Upper lobe of left lung (tissue), 4 donors: ENCODE measurements around the gene SOX10.

Source experiments
- EP300 ChIP-seq, 4 donors: sonication (generic); formaldehyde crosslinking; IDR thresholded peaks; one replicate each; pipeline ENCODE4 v1.5.1; 2017; ENCODE audit warnings: antibody characterized with exemption in 4 of 4, control low read depth in 2 of 4
- TF ChIP-seq, protein P1 (sequence below), 6 experiments: fragments of 450-650 bp in 4 of 6; fragments of 200-600 bp in 2 of 6; sonication (generic) in 2 of 6; IDR thresholded peaks; one replicate each; pipeline ENCODE4 v1.5.1; 2016 to 2019; ENCODE audit warnings: antibody characterized with exemption in 6 of 6

DNA sequence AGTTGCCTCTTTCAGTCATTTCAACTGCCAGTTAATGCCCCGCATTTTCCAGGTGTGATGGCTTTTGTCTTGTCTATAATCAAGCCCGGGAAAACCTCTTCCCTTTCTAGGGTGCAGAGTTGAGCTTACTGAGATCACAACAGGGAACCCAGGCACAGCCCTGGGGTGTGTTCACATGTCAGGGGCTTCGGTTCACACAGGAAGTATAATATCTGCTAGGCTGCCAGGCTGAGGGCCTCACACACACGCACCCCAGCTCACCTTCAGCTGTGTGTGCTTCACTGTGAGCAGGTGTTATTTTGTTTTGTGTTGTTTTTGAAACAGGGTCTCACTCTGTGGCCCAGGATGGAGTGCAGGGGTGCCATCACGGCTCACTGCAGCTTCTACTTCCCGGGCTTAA is 9.7 kb upstream of the SOX10 start:
- TF ChIP-seq, protein P1, sequence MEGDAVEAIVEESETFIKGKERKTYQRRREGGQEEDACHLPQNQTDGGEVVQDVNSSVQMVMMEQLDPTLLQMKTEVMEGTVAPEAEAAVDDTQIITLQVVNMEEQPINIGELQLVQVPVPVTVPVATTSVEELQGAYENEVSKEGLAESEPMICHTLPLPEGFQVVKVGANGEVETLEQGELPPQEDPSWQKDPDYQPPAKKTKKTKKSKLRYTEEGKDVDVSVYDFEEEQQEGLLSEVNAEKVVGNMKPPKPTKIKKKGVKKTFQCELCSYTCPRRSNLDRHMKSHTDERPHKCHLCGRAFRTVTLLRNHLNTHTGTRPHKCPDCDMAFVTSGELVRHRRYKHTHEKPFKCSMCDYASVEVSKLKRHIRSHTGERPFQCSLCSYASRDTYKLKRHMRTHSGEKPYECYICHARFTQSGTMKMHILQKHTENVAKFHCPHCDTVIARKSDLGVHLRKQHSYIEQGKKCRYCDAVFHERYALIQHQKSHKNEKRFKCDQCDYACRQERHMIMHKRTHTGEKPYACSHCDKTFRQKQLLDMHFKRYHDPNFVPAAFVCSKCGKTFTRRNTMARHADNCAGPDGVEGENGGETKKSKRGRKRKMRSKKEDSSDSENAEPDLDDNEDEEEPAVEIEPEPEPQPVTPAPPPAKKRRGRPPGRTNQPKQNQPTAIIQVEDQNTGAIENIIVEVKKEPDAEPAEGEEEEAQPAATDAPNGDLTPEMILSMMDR (IDR thresholded peaks at IDR 0.05), result no peak
- TF ChIP-seq EP300 (IDR thresholded peaks at IDR 0.05), result no peak
